ENCODE results near the gene SHISAL1. TPM values are rescaled to one million over a fixed set of nuclear protein-coding genes. Genes with fewer than 3 reads are reported as not detected.

Gene SHISAL1
- total RNA-seq, 1 donor from 2014 or later = 7.6 TPM

GRCh38 chr22:44301039-44301438 is 11.7 kb downstream of the SHISAL1 start:
- TF ChIP-seq POLR2AphosphoS5 (IDR thresholded peaks at IDR 0.05; ENCODE audit: insufficient read depth in 1 of 2, low read depth in 1 of 2) = no peak
- TF ChIP-seq CTCF (IDR thresholded peaks at IDR 0.05) = no peak
- no peak for TF ChIP-seq POLR2A (IDR thresholded peaks at IDR 0.05)
- no peak overlapping the region for H3K4me3 ChIP-seq
- no peaks in the 10 kb centered on the region for H3K9me3 ChIP-seq
- no peaks in the 10 kb centered on the region for H3K36me3 ChIP-seq
- no peaks in the 10 kb centered on the region for H3K27me3 ChIP-seq
- DNase-seq (ENCODE audit: extremely low spot score in 2 of 2) = no peak
- intact Hi-C loops (cut with DNase I) = no loop called here
- no peak overlapping the region for H3K27ac ChIP-seq
- H3K4me1 ChIP-seq = peaks cover 27% of the 10 kb centered on the region

GRCh38 chr22:44299124-44299523 is 13.6 kb downstream of the SHISAL1 start:
- Histone ChIP-seq H3K4me3 (no peak overlapping the region), H3K9me3 (no peaks in the 10 kb centered on the region), H3K4me1 (peaks cover 7% of the 10 kb centered on the region), H3K27ac (peak overlapping the region; percentile 55), H3K36me3 (no peaks in the 10 kb centered on the region), H3K27me3 (no peaks in the 10 kb centered on the region)
- no peak for TF ChIP-seq POLR2A (IDR thresholded peaks at IDR 0.05)
- no peak for TF ChIP-seq POLR2AphosphoS5 (IDR thresholded peaks at IDR 0.05; ENCODE audit: insufficient read depth in 1 of 2, low read depth in 1 of 2)
- TF ChIP-seq CTCF (IDR thresholded peaks at IDR 0.05) = no peak
- no peak for DNase-seq (ENCODE audit: extremely low spot score in 2 of 2)
- intact Hi-C loops (cut with DNase I) = no loop called here

DNA sequence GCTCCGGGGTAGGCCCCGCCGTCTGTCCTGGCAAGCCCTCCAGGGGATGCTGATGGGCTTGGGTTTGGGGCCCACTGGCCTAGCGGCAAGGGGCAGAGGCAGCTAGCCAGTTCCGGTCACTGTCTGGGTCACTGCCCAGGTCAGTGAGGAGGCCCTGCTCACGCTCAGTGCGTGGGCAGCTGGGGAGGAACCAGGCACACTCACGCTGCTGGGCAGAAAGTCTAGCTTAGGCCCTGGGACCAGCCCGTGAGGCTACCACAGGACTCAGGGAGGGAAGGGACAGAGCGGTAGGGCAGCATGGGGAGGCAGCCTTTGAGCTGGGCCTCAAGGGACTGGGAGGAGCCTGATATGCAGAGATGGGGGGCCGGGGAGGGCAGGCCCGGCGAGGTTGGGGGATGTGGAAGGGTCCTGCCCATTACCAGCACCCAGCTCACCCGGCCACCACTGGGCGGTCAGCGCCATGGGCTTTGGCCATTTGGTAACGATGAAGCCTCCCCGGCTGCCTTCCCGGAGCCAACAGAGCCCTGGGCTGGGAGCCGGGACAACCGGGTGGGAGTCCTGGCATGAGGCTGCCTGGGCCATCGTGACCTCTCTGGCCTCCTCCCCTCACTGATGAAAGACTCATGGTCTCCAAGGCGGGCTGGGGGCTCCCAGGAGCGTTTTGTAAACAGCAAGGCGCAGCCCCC is 14.2 kb downstream of the SHISAL1 start:
- peaks cover 2% of the 10 kb centered on the region for H3K4me1 ChIP-seq
- H3K27me3 ChIP-seq = no peaks in the 10 kb centered on the region
- no peak overlapping the region for H3K4me3 ChIP-seq
- TF ChIP-seq POLR2AphosphoS5 (IDR thresholded peaks at IDR 0.05; ENCODE audit: insufficient read depth in 1 of 2, low read depth in 1 of 2) = peak in 1 of 2 donors; percentile 11
- no peak for TF ChIP-seq CTCF (IDR thresholded peaks at IDR 0.05)
- intact Hi-C loops (cut with DNase I) = no loop called here
- H3K36me3 ChIP-seq = no peaks in the 10 kb centered on the region
- H3K9me3 ChIP-seq = no peaks in the 10 kb centered on the region
- DNase-seq (ENCODE audit: extremely low spot score in 2 of 2) = no peak
- H3K27ac ChIP-seq = peak overlapping the region; percentile 55

- no peaks in the 10 kb centered on the region for H3K27me3 ChIP-seq
- H3K4me1 ChIP-seq = no peaks in the 10 kb centered on the region
- no peaks in the 10 kb centered on the region for H3K9me3 ChIP-seq
- intact Hi-C loops (cut with DNase I) = no loop called here
- DNase-seq (ENCODE audit: extremely low spot score in 2 of 2) = no peak
- no peaks in the 10 kb centered on the region for H3K36me3 ChIP-seq
- no peak overlapping the region for H3K4me3 ChIP-seq
- peak overlapping the region; percentile 55 for H3K27ac ChIP-seq
- TF ChIP-seq POLR2AphosphoS5 (IDR thresholded peaks at IDR 0.05; ENCODE audit: insufficient read depth in 1 of 2, low read depth in 1 of 2) = no peak
- TF ChIP-seq POLR2A (IDR thresholded peaks at IDR 0.05) = no peak
- TF ChIP-seq CTCF (IDR thresholded peaks at IDR 0.05) = no peak
These were observed 15.2 kb downstream of the SHISAL1 start for GRCh38 chr22:44297470-44298061.

GRCh38 chr22:44295406-44295805 is 17.3 kb downstream of the SHISAL1 start:
- no peaks in the 10 kb centered on the region for H3K9me3 ChIP-seq

More at GRCh38 chr22:44295406-44295805, 17.3 kb downstream of the SHISAL1 start:
- Histone ChIP-seq H3K27me3 (no peaks in the 10 kb centered on the region), H3K27ac (no peak overlapping the region), H3K4me3 (no peak overlapping the region), H3K36me3 (no peaks in the 10 kb centered on the region), H3K4me1 (peaks cover 16% of the 10 kb centered on the region)
- TF ChIP-seq CTCF (IDR thresholded peaks at IDR 0.05) = no peak
- no peak for TF ChIP-seq POLR2AphosphoS5 (IDR thresholded peaks at IDR 0.05; ENCODE audit: insufficient read depth in 1 of 2, low read depth in 1 of 2)
- no peak for TF ChIP-seq POLR2A (IDR thresholded peaks at IDR 0.05)
- intact Hi-C loops (cut with DNase I) = no loop called here
- no peak for DNase-seq (ENCODE audit: extremely low spot score in 2 of 2)
